Glomerular endothelial cell (primary cell): Measurements from ENCODE around the gene INPP5D. TPM values are rescaled to one million over a fixed set of nuclear protein-coding genes. Genes with fewer than 3 reads are reported as not detected.
"Not testable (repeated sequence)": the region's sequence is repeated elsewhere in the genome, so short reads cannot be mapped to it uniquely, and the experiment has no call there.

Experiments used
- DNase-seq: peaks from one replicate; pipeline ENCODE4 v3.0.0-alpha.2; 2011; ENCODE audit warnings: low read depth, low spot score; ENCODE audit errors: extremely low read depth
- total RNA-seq: library from RNA; depleted of rRNA; stranded (reverse); fragments of >200 nt; gene quantifications from 2 replicates; pipeline ENCODE4 v1.2.3, GENCODE V29; 2015

Gene INPP5D
- total RNA-seq, 1 donor from 2014 or later: 46.3 TPM

DNA sequence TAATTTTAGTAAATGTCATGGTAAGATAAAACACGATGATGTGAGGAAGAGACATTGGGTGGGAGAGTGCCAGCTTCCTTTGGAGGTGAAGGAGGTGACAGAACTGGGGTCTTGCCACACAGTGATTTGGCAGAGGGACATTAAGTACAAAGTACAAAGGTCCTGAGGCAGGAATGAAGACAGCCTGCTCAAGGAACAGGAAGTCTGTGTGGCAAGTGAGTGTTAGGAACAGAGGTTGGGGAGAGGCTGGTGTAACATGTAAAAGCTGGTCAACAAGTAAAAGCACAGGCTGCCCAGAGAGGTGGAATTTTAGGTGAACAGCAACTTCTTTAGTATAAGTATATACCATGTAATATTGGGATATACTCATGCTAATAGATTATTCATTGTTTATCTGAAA, 73.1 kb downstream of the INPP5D start:
- no peak for DNase-seq

DNA sequence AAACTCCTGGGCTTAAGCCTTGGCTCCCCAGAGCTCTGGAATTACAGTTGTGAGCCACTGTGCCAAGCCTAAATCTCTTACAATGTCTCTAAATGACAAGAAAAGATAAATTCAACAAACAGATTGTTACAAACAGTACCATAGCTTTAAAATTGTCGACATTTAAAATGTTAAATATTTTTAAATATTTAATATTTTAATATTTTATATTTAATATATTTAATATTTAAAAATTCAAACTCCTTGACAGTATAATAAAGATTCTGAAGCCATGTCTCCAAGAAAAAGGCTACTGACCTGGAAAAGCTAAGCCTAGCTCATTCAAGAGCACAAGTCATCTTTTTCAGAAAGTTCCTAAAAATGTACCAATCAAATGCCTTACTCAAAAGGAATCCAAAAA, 75.3 kb downstream of the INPP5D start:
- no peak for DNase-seq

DNA sequence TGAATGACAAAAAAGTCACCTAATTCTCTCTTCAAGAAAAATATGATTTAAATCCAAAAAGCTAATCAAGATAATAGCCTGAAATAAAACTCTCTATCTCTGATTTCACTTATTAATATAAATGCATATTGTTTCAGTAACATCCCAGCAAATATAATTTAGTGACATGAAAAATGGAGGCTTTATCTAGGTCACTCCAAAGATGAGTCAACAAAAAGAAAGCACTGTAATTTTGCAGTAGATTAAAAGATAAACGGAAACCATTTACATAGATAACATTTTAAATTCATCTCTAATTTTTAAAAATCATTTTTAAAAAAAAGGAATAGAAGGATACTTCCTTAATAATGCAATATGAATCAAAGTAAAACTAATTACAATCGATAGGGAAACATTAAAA, 76.9 kb downstream of the INPP5D start:
- DNase-seq: no peak

DNA sequence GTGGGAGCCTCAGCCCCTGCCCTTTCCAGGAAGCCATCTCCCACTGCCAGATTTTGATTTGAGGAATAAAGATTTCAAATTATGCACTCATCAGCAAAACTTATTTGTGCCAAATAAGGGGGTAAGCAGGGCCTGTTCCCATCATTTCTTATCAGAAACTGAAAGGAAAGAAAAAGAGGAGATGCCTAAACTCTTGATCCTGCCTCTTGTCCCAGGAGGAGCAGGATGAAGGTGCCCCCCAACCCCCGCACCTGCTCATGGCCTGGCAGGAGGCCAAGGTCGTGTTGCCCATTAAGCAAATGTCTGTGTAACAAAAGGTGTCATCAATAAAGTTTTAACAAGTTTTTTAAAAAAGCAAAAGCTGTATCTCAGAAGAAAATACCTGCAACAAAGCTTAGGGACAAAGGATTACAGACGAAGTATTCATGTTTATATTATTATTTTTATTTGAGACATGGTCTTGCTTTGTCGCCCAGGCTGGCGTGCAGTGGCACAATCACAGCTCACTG, 80.0 kb downstream of the INPP5D start:
- DNase-seq: no peak

DNA sequence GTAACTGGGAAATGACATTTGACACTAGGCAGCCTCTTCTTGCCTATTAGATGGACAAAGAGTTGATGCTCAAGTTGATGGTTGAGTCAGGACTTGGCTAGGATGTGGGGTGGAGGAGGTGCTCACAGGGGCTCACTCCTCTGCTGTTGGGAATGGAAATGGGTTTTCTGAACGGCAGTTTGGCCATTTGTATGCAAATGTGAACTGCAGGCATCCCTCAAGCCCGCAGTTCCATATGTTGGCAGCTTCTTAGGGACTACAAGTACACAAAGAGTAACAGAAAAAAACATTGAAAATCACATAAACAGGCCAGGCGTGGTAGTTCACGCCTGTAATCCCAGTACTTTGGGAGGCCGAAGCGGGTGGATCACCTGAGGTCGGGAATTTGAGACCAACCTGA, 80.8 kb downstream of the INPP5D start:
- DNase-seq: no peak

DNA sequence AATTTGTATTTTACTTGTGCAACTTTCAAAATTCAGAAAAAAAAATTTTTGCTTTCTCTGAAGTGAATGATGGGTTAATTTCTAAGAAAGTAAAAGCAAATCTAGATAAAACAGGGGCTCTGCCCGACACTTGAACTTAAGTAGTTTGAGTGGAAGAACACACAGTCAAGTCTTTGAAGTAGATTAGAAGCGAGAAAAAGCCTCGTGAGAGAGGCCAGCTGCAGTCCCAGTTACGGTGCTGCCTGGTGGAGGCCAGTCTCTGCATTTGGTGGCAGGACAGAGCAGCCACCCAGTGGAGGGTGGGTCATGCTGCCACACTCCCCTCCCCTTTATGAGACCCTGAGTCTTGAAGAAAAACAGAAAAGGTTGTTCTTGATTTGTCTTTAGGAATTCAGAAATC, 81.8 kb downstream of the INPP5D start:
- no peak for DNase-seq

DNA sequence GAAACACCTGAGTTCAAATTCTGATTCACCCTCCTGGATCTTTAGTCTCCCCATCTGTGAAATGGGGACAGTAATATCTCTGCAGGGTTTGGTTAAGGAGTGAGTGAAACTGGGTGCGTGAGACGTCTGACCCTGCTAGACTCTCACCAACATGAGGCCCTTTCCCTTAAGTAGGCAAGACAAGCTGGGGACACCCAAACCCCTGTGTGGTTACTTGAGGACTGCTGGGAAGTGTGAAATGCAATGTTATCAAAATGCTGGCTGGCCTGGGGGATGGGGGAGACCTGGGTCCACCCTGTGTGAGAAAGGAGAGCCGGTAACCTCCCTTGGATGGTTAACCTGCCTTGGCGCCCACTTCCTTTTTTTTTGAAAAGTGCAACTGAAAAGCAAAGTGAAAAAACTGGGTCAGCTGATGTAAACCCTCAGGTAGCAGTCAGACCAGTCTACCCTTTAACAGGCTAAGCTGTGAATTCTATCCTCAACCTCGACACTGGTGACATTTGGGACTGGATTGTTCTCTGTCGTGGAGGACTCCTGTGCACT, 82.3 kb downstream of the INPP5D start:
- no peak for DNase-seq

DNA sequence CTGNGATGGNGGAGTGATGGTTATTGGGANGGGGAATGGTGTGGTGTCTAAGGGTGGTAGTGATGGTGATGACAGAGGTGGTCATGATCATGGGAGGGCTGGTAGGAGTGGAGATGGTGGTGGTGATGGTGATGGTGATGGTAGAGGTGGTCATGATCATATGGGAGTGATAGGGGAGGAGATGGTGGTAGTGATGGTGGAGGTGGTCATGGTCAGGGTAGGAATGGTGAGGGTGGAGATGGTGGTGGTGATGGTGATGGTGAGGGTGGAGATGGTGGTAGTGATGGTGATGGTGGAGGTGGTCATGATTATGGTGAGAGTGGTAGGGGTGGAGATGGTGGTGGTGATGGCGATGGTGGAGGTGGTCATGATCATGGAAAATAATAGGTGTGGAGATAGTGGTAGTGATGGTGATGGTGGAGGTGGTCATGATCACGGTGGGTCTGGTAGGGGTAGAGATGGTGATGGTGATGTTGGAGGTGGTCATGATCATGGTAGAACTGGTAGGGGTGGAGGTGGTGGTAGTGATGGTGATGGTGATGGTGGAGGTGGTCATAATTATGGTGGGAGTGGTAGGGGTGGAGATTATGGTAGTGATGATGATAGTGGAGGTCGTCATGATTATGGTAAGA, 83.7 kb downstream of the INPP5D start:
- DNase-seq: no peak

DNA sequence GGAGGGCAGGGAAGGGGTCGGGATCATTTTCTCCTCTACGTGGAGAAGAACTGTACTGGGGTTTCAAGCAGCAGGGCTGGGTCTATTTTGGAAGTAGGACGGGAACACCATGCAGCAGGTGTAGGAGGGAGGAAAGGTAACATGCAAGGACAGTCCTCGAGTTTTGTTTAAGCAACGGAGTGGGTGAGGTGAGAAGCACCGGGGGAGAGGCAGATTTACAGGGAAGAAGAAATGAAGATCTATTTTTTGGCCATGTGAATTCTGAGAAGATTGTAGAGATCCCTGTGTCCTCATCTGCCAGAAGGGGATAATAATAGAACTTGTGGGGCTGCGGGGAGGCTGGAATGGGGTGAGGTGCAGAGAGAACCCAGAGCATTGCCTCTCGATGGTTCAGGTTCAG, 85.6 kb downstream of the INPP5D start:
- no peak for DNase-seq

DNA sequence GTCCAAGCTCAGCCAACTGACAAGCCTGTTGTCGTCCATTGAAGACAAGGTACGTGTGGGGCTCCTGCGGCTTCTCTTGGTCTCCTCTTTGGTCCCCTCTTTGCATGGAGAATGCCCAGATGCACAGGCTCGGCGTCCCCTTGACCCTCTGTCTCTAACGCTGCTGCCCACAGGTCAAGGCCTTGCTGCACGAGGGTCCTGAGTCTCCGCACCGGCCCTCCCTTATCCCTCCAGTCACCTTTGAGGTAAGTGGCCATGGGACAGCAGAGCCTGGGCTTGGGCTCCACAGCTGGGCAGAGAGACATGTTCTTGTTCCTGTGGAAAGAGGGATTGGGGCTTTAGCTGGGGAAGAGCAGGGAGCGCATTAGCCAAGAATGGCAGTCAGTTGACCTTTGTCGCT, 86.1 kb downstream of the INPP5D start:
- no peak for DNase-seq

DNA sequence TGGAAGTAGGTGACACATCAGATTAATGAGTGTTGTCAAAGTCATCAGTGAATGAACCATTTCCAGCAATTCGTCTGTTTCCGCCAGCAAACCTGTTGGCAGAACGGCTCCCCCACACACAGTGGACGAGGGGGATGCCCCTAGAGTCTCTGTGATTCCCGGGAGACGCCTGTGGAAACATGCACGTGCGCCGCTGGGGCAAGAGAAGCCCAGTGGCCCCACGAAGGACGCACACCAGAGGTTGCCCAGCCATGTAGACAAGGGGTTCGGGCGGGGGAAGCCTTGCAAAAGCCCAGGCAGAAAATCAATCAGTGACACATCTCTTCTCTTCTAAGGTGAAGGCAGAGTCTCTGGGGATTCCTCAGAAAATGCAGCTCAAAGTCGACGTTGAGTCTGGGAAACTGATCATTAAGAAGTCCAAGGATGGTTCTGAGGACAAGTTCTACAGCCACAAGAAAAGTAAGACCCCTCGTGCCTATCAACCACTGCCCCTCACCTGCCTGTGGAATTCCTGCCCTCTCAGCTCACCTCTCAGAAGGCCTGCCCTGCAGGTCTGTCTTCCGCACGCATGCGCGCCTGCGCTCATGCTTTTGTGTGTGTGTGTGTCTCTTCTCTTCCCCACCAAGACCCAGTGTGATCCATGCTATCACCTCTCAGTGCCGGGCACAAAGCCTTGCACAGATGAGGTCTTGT, 87.1 kb downstream of the INPP5D start:
- no peak for DNase-seq

DNA sequence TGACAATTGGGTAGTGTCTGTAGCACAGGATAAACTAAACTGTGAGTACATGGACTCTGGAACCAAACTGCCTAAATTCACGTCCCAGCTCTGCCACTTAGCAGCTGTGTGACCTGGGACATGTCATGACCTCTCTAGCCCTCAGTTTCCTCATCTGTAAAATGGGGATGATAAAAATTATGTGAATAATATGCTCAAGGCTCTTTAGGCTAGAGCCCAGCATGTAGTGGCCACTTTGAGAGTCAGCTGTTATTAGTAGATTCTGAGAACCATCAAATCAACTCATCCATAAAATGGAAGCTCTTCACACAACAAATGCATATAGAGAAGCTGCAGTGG, 87.7 kb downstream of the INPP5D start:
- no peak for DNase-seq

DNA sequence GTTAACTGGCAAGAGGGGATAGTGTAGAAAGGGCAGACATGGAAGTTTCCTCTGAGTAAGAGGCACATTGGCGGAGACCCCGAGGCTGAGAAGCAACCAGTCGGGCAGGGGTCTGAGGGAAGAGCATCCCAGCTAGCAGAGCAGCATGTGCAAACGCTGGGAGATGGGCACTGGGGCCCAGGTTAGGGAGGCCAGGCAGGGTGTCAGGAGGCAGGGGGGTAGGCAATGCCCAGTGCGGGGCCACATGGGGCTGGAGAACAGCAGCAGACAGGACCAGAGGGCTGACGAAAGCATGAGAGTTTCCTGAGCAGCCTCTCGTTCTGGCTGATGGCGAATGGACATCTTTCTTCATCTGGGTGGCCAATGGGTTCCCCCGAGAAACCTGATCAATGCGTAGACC, 88.2 kb downstream of the INPP5D start:
- no peak for DNase-seq

DNA sequence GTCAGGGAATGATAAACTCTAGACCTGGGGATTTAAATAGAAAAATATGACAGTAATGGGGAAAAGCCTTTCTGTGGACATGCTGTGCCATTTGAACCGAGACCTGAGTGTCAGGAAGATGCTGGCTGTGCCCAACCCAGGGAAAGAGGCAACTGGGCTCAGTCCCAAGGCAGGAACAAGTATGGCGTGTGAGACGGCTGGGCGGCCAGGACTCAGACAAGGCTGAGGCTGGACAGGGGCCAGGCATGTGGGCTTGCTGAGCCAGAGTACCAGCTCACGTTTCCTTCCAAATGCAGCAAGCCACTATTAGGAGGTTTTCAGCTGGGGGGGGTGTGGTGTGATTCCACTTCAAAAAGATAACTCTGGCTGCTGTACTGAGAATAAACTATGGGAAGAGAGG, 92.4 kb downstream of the INPP5D start:
- DNase-seq: no peak

DNA sequence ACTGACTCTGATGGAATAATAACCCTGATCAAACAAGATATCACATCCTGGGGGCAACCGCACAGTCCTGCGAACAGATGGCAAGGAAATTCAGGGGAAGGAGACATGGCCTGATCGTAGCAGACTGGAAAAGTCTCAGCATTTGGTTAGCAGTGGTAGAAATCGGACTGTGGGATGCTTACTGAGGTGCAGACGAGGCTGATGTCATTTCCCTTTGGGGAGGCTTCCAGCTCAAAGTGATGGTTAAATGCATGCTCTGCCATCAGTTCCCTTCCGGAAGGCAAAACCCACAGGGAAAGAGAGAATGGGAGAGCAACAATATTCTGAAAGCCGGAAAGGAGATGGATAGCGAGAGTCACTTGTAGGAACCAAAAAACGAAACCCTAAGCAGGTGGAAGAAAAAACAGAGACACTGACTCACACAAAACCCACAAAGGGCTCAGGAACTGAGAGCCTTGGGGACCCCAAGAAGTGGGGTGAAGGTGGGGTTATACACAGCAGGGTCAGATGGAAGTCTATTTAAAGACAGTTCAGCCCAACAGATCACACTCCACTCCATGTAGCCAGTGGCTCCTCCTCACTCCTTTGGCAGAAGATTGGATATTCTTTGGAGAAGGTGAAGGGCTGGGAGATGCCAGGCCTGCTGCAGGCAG, 93.1 kb downstream of the INPP5D start:
- DNase-seq: no peak

DNA sequence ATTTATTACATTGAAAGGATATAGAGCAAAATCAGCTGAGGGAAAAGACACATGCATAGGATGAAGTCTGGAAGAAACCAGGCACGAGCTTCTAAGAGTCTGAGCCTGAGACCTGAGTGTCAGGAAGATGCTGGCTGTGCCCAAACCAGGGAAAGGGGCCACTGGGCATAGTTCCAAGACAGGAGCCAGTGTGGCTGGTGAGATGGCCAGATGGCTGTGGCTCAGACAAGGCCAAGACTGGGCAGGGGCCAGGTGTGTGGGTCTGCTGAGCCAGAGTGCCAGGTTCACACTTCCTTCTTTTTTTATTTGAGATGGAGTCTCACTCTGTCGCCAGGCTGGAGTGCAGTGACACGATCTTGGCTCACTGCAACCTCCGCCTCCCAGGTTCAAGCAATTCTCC, 95.9 kb downstream of the INPP5D start:
- DNase-seq: no peak

DNA sequence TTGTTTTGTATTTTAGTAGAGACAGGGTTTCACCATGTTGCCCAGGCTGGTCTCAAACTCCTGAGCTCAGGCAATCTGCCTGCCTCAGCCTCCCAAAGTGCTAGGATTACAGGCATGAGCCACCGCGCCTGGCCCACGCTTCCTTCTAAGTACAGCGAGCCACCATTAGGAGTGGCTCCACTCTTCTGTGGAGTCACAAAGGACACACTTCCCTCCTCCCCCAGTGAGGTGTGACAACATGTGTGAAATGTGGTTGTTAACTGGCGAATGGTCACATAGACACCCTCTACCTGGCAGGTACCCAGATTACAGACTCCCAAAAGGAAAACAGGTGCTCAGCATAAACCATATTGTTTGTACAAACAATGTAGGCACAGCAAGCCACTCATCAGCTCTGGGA, 96.3 kb downstream of the INPP5D start:
- DNase-seq: not testable (repeated sequence)

DNA sequence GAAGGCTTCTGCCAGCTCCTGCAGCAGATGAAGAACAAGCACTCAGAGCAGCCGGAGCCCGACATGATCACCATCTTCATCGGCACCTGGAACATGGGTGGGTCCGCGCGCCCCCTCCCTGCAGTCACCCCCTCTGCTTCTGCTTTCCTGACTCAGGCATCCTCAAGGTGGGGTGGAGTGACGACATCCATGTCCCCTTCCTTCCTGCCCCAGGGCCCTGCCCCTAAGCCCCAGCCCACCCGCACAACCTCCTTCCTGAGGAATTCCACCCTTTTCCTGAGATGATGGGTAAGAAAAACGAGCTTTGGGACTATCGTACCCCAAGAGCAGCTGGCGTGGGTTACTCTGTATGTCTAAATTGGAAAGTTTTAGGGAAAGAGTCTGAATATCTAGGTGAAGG, 101.6 kb downstream of the INPP5D start:
- DNase-seq: no peak

DNA sequence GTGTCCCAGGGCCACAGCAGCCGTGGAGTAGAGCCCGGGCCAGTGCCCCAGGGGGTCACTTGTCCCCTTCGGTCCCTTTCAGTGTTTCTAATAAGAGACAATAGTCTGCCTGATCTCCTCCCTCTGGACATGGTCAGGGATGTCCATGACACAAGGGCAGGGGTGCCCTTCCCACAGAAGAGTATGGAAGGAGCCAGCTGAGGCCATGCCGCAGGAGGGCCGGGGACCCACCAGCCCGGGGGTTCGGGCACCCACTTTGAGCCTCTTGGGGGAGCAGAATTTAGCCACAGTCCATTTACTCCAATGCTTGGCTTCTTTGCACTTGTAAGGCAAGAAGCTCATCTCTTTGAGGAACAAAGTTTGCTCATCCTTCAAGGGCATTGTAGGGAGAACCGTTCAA, 102.6 kb downstream of the INPP5D start:
- no peak for DNase-seq

DNA sequence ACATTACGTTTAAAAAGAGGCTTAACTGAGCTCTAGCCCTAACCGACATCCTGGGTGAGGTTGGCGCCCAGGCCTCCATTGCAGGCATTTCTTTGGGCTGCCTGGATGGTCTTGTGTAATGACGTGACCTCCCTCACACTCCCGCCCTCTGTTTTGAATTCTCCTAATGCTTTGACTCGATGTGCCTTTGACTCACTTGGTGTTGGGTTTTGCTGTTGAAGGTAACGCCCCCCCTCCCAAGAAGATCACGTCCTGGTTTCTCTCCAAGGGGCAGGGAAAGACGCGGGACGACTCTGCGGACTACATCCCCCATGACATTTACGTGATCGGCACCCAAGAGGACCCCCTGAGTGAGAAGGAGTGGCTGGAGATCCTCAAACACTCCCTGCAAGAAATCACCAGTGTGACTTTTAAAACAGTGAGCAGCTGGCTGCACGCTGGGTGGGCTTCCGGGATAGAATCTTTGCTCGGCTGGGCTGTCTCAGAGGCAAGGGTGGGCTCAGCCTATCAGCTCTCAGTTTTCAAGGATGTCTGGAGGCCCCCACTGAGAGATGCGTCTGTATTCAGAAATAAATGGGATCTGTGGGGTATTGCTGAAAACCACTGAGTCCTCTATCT, 103.5 kb downstream of the INPP5D start:
- DNase-seq: no peak

DNA sequence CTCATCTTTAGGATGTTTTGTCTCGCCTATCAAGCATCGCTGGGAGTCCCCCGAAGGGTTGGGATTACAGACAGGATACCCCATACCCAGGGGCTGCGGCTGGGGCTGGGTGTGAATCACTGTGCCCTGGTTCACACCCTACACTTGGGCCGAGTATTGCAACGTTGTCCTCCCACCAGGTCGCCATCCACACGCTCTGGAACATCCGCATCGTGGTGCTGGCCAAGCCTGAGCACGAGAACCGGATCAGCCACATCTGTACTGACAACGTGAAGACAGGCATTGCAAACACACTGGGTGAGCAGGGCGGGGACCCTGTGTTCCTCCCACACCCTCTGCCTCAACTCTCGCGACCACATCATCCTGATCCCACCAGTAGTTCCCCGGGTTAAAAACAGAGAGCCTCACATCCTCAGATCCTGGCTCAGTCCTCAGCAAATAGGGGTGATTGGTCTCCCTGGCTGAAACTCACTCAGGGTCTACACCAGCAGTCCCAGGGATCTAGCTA, 104.0 kb downstream of the INPP5D start:
- no peak for DNase-seq
